Caco-2 (cell line): Measurements from ENCODE around the gene ZSCAN26. TPM values are rescaled to one million over a fixed set of nuclear protein-coding genes. Genes with fewer than 3 reads are reported as not detected.

ENCODE experiments used
- Bru-seq: library from RNA; stranded (reverse); fragments of 400-500 nt; gene quantifications from one replicate; lab custom pipeline; 2021; lab: Mats Ljungman, UMichigan
- BruChase-seq, 2 experiments: library from RNA; stranded (reverse); fragments of 400-500 nt; gene quantifications; one replicate each; lab custom pipeline; 2021; lab: Mats Ljungman, UMichigan
- BruUV-seq: library from RNA; stranded (reverse); fragments of 400-500 nt; replicated peaks from 2 replicates; lab custom pipeline; 2021; lab: Mats Ljungman, UMichigan
- CTCF ChIA-PET: fragments of 300-600 bp; sonication (Branson Sonifier 250); formaldehyde crosslinking; loops from one replicate; lab custom pipeline; 2022; ENCODE audit warnings: antibody characterized with exemption; lab: Charles Lee
- POLR2A ChIA-PET: fragments of 300-600 bp; sonication (Branson Sonifier 250); formaldehyde crosslinking; loops from one replicate; lab custom pipeline; 2022; ENCODE audit warnings: antibody characterized with exemption; lab: Charles Lee
- DNase-seq, 2 experiments: peaks; one replicate each; pipeline versions ENCODE4 v3.0.0 to v3.0.0-alpha.2; 2020 to 2022
- H3K27me3 ChIP-seq: replicated peaks from 2 replicates; pipeline ENCODE4 v1.6.0; 2011; ENCODE audit warnings: low read length; ENCODE audit not compliant: control insufficient read depth, insufficient read depth
- H3K36me3 ChIP-seq: 2 replicates; pipeline ENCODE4 v1.5.1; 2011; ENCODE audit warnings: low read length; ENCODE audit not compliant: control insufficient read depth, insufficient read depth
- H3K4me1 ChIP-seq: fragments of 250-450 bp; sonication (Bioruptor Pico); 2 replicates; pipeline ENCODE4 v1.5.1; 2020; ENCODE audit warnings: mild to moderate bottlenecking
- H3K4me3 ChIP-seq: 2 replicates; pipeline ENCODE4 v1.5.1; 2011; ENCODE audit warnings: low read depth, mild to moderate bottlenecking, control low read depth, low read length
- H3K9me3 ChIP-seq: fragments of 250-450 bp; sonication (Bioruptor Pico); 2 replicates; pipeline ENCODE4 v1.5.1; 2020; ENCODE audit warnings: mild to moderate bottlenecking, moderate library complexity
- H3K27ac Mint-ChIP-seq: one replicate; pipeline ENCODE4 v1.8.0; 2022; ENCODE audit warnings: mixed read lengths; ENCODE audit not compliant: unreplicated experiment
- H3K27me3 Mint-ChIP-seq: one replicate; pipeline ENCODE4 v1.8.0; 2022; ENCODE audit warnings: mixed read lengths; ENCODE audit not compliant: insufficient read depth, unreplicated experiment
- H3K36me3 Mint-ChIP-seq: one replicate; pipeline ENCODE4 v1.8.0; 2022; ENCODE audit warnings: mild to moderate bottlenecking, mixed read lengths; ENCODE audit not compliant: insufficient read depth, unreplicated experiment
- H3K4me1 Mint-ChIP-seq: one replicate; pipeline ENCODE4 v1.8.0; 2022; ENCODE audit warnings: low read depth, mixed read lengths; ENCODE audit not compliant: unreplicated experiment
- H3K4me3 Mint-ChIP-seq: one replicate; pipeline ENCODE4 v1.8.0; 2022; ENCODE audit warnings: mild to moderate bottlenecking, moderate library complexity, mixed read lengths; ENCODE audit not compliant: unreplicated experiment
- H3K9me3 Mint-ChIP-seq: one replicate; pipeline ENCODE4 v1.8.0; 2022; ENCODE audit warnings: mixed read lengths; ENCODE audit not compliant: unreplicated experiment
- intact Hi-C: fragments of 100-400 bp; cut with micrococcal nuclease; formaldehyde crosslinking; loops from one replicate; pipeline ENCODE4 v1.10.0; 2022; ENCODE audit not compliant: unreplicated experiment
- long read RNA-seq: library from polyadenylated mRNA; stranded (forward); transcript quantifications from one replicate; pipeline ENCODE4 v2.0.0, GENCODE V29; 2022
- total RNA-seq: library from RNA; stranded (reverse); gene quantifications from 2 replicates; pipeline ENCODE4 v1.2.3, GENCODE V29; 2022
- TF ChIP-seq, protein P1 (sequence below), 2 experiments: fragments of 200-600 bp in 1 of 2; IDR thresholded peaks; 1 replicate in 1 of 2; 2 replicates in 1 of 2; pipeline versions ENCODE4 v1.5.1 to v1.8.0; 2011 to 2022; ENCODE audit warnings: antibody characterized with exemption in 1 of 2, control low read depth in 1 of 2, inconsistent platforms in 1 of 2, low read depth in 1 of 2, low read length in 1 of 2, mild to moderate bottlenecking in 1 of 2, moderate library complexity in 1 of 2; ENCODE audit not compliant: insufficient read depth in 1 of 2, severe bottlenecking in 1 of 2, unreplicated experiment in 1 of 2

ZSCAN26 gene
- total RNA-seq (7.2 and 7.8 TPM in 2 replicates), Bru-seq, nascent RNA (percentile 78 among the genes with signal in this experiment), BruChase-seq, experiment 1, labeled RNA remaining after a 2-hour chase (percentile 88 among the genes with signal in this experiment), BruChase-seq, experiment 2, labeled RNA remaining after a 6-hour chase (percentile 72 among the genes with signal in this experiment)
- long read RNA-seq, partial matches to known transcripts: 0 of 12 reads
- long read RNA-seq, other reads (novel, unspliced or antisense): 7 of 12 reads

- H3K27me3 ChIP-seq: no peaks in the 10 kb centered on the region
- Mint-ChIP-seq H3K4me3 (no peak within 1 kb of the TSS), H3K9me3 (no peaks in the 10 kb centered on the region), H3K27me3 (no peaks in the 10 kb centered on the region), H3K4me1 (no peaks in the 10 kb centered on the region), H3K27ac (no peak within 1 kb of the TSS), H3K36me3 (no peaks in the 10 kb centered on the region)
- TF ChIP-seq, protein P1, sequence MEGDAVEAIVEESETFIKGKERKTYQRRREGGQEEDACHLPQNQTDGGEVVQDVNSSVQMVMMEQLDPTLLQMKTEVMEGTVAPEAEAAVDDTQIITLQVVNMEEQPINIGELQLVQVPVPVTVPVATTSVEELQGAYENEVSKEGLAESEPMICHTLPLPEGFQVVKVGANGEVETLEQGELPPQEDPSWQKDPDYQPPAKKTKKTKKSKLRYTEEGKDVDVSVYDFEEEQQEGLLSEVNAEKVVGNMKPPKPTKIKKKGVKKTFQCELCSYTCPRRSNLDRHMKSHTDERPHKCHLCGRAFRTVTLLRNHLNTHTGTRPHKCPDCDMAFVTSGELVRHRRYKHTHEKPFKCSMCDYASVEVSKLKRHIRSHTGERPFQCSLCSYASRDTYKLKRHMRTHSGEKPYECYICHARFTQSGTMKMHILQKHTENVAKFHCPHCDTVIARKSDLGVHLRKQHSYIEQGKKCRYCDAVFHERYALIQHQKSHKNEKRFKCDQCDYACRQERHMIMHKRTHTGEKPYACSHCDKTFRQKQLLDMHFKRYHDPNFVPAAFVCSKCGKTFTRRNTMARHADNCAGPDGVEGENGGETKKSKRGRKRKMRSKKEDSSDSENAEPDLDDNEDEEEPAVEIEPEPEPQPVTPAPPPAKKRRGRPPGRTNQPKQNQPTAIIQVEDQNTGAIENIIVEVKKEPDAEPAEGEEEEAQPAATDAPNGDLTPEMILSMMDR (IDR thresholded peaks at IDR 0.05; ENCODE audit: insufficient read depth in 1 of 2, low read depth in 1 of 2, low read length in 1 of 2, severe bottlenecking in 1 of 2, unreplicated experiment in 1 of 2): no peak
- no TSS peak for BruUV-seq
- no peaks in the 10 kb centered on the region; the same call in 1 of the 2 replicates for H3K36me3 ChIP-seq
- H3K4me1 ChIP-seq: peaks cover 15% of the 10 kb centered on the region
- CTCF ChIA-PET: interaction anchor here (0.8 to 1.7 kb wide), 5 partner anchors 15 to 163 kb away, joined by 3 to 9 read pairs (median 4); partner anchors contain the start of gene ZKSCAN4
- POLR2A ChIA-PET: interaction anchor here (0.8 to 1.7 kb wide), 6 partner anchors 14 to 402 kb away, joined by 3 to 13 read pairs (median 5); partner anchors contain the start of genes PGBD1, ZKSCAN4, ZKSCAN8 and ZSCAN31
- no peaks in the 10 kb centered on the region for H3K9me3 ChIP-seq
- intact Hi-C loops: loop anchor here (1.0 kb wide), 4 partner anchors 14 to 89 kb away; partner anchors contain the start of genes PGBD1, ZKSCAN4 and ZSCAN9
- H3K4me3 ChIP-seq: peak within 1 kb of the TSS; percentile 57
- DNase-seq: peak; percentile 92
These were observed at the start of gene ZSCAN26 for GRCh38 chr6:28266962-28267694. Gene ZSCAN26, plus strand, starts transcription at chr6:28267143. Its CDS starts 4,777 bp downstream, at chr6:28271920.

DNA sequence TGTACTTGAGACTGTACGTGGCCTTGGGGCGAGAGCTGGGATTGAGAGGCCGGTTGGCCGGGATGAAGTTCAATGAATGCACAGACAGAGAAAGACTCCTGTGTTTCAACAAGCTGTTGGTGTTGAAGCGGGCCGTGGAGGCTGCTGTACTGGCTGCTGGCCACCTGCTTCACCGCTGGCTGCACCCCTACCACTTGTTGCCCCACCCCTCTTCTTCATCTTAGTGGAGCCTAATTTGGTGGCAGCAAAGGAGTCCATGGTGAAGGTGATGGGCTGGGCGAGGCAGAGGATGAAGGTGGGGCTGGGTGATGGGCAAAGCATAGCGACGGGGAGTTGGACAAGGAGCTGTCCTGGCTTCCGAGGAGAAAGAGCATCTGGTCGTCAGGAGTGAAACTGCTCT lies 49.1 kb upstream of the ZSCAN26 start:
- Mint-ChIP-seq H3K27ac (no peak overlapping the region), H3K4me3 (peak overlapping the region; percentile 76), H3K9me3 (no peaks in the 10 kb centered on the region), H3K27me3 (no peaks in the 10 kb centered on the region), H3K4me1 (peaks cover 12% of the 10 kb centered on the region), H3K36me3 (peaks cover 4% of the 10 kb centered on the region)
- no peak for DNase-seq
- TF ChIP-seq, protein P1 (IDR thresholded peaks at IDR 0.05; ENCODE audit: insufficient read depth in 1 of 2, low read depth in 1 of 2, low read length in 1 of 2, severe bottlenecking in 1 of 2, unreplicated experiment in 1 of 2): no peak
- Histone ChIP-seq H3K4me1 (peaks cover 6% of the 10 kb centered on the region), H3K27me3 (peaks cover 1% of the 10 kb centered on the region; the same call in 1 of the 2 replicates), H3K36me3 (no peaks in the 10 kb centered on the region), H3K9me3 (no peaks in the 10 kb centered on the region), H3K4me3 (no peak overlapping the region)
- no TSS peak for BruUV-seq
- intact Hi-C loops: no loop called here
- ChIA-PET POLR2A (interaction anchor here (1.1 kb wide), 1 partner anchor 118 kb away, joined by 9 read pairs; the partner anchor contains the start of gene ZSCAN31), CTCF (interaction anchor here (1.5 kb wide), 1 partner anchor 138 kb away, joined by 9 read pairs; no protein-coding TSS in a partner anchor)
